Lung (tissue), 12 donors: Measurements from ENCODE around the gene SLC12A6. TPM values are rescaled to one million over a fixed set of nuclear protein-coding genes. Genes with fewer than 3 reads are reported as not detected.

Experiments used
- ATAC-seq: fragments of 200-7000 bp; cut with Tn5 transposase; one replicate; pipeline ENCODE4 v1.9.1; 2020; ENCODE audit warnings: moderate number of reproducible peaks; ENCODE audit not compliant: insufficient read depth, low FRiP score
- DNase-seq, 3 donors: peaks; one replicate each; pipeline ENCODE4 v3.0.0-alpha.2; 2013 to 2017
- H3K27ac ChIP-seq, 2 donors: one replicate each; pipeline ENCODE4 v1.5.1; 2013; ENCODE audit warnings: mild to moderate bottlenecking in 2 of 2, moderate library complexity in 2 of 2, control low read depth in 1 of 2, inconsistent platforms in 1 of 2, low read depth in 1 of 2, low read length in 1 of 2
- H3K27me3 ChIP-seq, 3 donors: one replicate each; pipeline ENCODE4 v1.5.1; 2013; ENCODE audit warnings: low read length in 2 of 3; ENCODE audit not compliant: control insufficient read depth in 3 of 3, insufficient read depth in 3 of 3
- H3K36me3 ChIP-seq, 4 donors: one replicate each; pipeline ENCODE4 v1.5.1; 2013; ENCODE audit warnings: low read length in 4 of 4, mild to moderate bottlenecking in 1 of 4, moderate library complexity in 1 of 4; ENCODE audit not compliant: control insufficient read depth in 4 of 4, insufficient read depth in 4 of 4
- H3K4me1 ChIP-seq, 5 donors: one replicate each; pipeline ENCODE4 v1.5.1; 2013; ENCODE audit warnings: low read length in 5 of 5, mild to moderate bottlenecking in 2 of 5, moderate library complexity in 1 of 5; ENCODE audit not compliant: control insufficient read depth in 5 of 5, insufficient read depth in 5 of 5
- H3K4me3 ChIP-seq: one replicate; pipeline ENCODE4 v1.5.1; 2013; ENCODE audit warnings: mild to moderate bottlenecking, control low read depth, moderate library complexity
- H3K9ac ChIP-seq, 2 donors: one replicate each; pipeline ENCODE4 v1.5.1; 2013; ENCODE audit warnings: low read length in 2 of 2, control low read depth in 1 of 2; ENCODE audit not compliant: insufficient read depth in 1 of 2
- H3K9me3 ChIP-seq, 4 donors: one replicate each; pipeline ENCODE4 v1.5.1; 2013; ENCODE audit warnings: low read length in 3 of 4, mild to moderate bottlenecking in 1 of 4, moderate library complexity in 1 of 4; ENCODE audit not compliant: control insufficient read depth in 4 of 4, insufficient read depth in 3 of 4
- CTCF ChIP-seq: IDR thresholded peaks from 2 replicates; pipeline ENCODE4 v1.5.1; 2012; ENCODE audit warnings: mild to moderate bottlenecking; ENCODE audit errors: control extremely low read depth, extremely low read depth
- WGBS, 2 donors: extraction: QIAGEN DNeasy Blood & Tissue Kit; methylation state at CpG; one replicate each; pipeline ENCODE4 v1.1.7; 2013; 5-methylcytosine and 5-hydroxymethylcytosine counted together
- polyA plus RNA-seq, 2 donors: library from polyadenylated mRNA; stranded (reverse); fragments of 200-250 nt; gene quantifications; one replicate each; pipeline ENCODE4 v1.2.1, GENCODE V29; 2013
- total RNA-seq, 2 donors: library from RNA; depleted of rRNA in 1 of 2; stranded (reverse); fragments of >200 nt in 1 of 2; gene quantifications; one replicate each; pipeline ENCODE4 v1.2.1, GENCODE V29; 2014 to 2021
- donor health status: control.
- donor health status: control.
- donor health status: Bipolar disorder and iron deficiency.
- donor health status: healthy.
- donor health status: DM: yes; HTN: yes; CAD: no.

SLC12A6 gene
- total and polyA plus RNA-seq, 4 donors = 7.6 to 58.4 (median 27.7) TPM

- H3K4me3 ChIP-seq = no peak overlapping the region
- H3K36me3 ChIP-seq = no peaks in the 10 kb centered on the region
- no peak overlapping the region for H3K27ac ChIP-seq
- no peaks in the 10 kb centered on the region for H3K27me3 ChIP-seq
- DNase-seq (no peak), ATAC-seq (no peak)
- H3K4me1 ChIP-seq = peaks cover 0 to 5% (median 0%) of the 10 kb centered on the region in 5 donors
- no peaks in the 10 kb centered on the region for H3K9me3 ChIP-seq
- WGBS, 2 donors = 97 to 98% methylated on average over 10 of the region's 10 CpGs
- H3K9ac ChIP-seq = no peak overlapping the region
- no peak for TF ChIP-seq CTCF
These were observed 14.4 kb downstream of the SLC12A6 start for GRCh38 chr15:34323217-34323616.

- Histone ChIP-seq H3K4me1 (peaks cover 0 to 9% (median 2%) of the 10 kb centered on the region in 5 donors), H3K27me3 (no peaks in the 10 kb centered on the region), H3K36me3 (peaks cover 0 to 4% (median 0%) of the 10 kb centered on the region in 4 donors), H3K9me3 (no peaks in the 10 kb centered on the region), H3K4me3 (peak overlapping the region; percentile 58), H3K27ac (peak overlapping the region; percentile 70 to 71), H3K9ac (peak overlapping the region; percentile 54 to 65)
- DNase-seq (peak; percentile 63 to 81 (median 78)), ATAC-seq (peak; percentile 93)
- WGBS, 2 donors = 1 to 3% methylated on average over 10 of the region's 10 CpGs
- TF ChIP-seq CTCF = no peak
These were observed 19.1 kb downstream of the SLC12A6 start for GRCh38 chr15:34318277-34319079.

GRCh38 chr15:34314491-34315490 lies 22.8 kb downstream of the SLC12A6 start:
- ATAC-seq (no peak), DNase-seq (no peak)
- Histone ChIP-seq H3K9ac (no peak overlapping the region), H3K36me3 (peaks cover 0 to 4% (median 0%) of the 10 kb centered on the region in 4 donors), H3K27me3 (no peaks in the 10 kb centered on the region), H3K4me3 (no peak overlapping the region), H3K27ac (no peak overlapping the region), H3K9me3 (peaks cover 0 to 3% (median 0%) of the 10 kb centered on the region in 4 donors), H3K4me1 (peaks cover 0 to 9% (median 3%) of the 10 kb centered on the region in 5 donors)
- TF ChIP-seq CTCF = no peak
- WGBS, 2 donors = 69 to 83% methylated on average over 3 of the region's 3 CpGs
